ENCODE measurements around the gene INTS7.
"Not testable (repeated sequence)": the region's sequence is repeated elsewhere in the genome, so short reads cannot be mapped to it uniquely, and the experiment has no call there.

Gene INTS7

GRCh38 chr1:211929683-211930082, 105.7 kb downstream of the INTS7 start:
- no peak for DNase-seq

- DNase-seq = no peak
Measured at GRCh38 chr1:211928993-211929637, 106.2 kb downstream of the INTS7 start.

GRCh38 chr1:211928290-211928801, 107.0 kb downstream of the INTS7 start:
- no peak for DNase-seq

- no peak for DNase-seq
Measured at GRCh38 chr1:211925016-211925415, 110.3 kb downstream of the INTS7 start.

- DNase-seq = no peak
Measured at GRCh38 chr1:211924256-211924655, 111.1 kb downstream of the INTS7 start.

GRCh38 chr1:211923095-211923494, 112.3 kb downstream of the INTS7 start:
- DNase-seq = no peak

GRCh38 chr1:211921579-211922095, 113.7 kb downstream of the INTS7 start:
- DNase-seq = no peak

GRCh38 chr1:211920602-211921226, 114.6 kb downstream of the INTS7 start:
- no peak for DNase-seq

- no peak for DNase-seq
Measured at GRCh38 chr1:211920141-211920572, 115.2 kb downstream of the INTS7 start.

GRCh38 chr1:211918843-211919414, 116.4 kb downstream of the INTS7 start:
- no peak for DNase-seq

GRCh38 chr1:211916458-211916857, 118.9 kb downstream of the INTS7 start:
- not testable (repeated sequence) for DNase-seq

- DNase-seq = no peak
Measured at GRCh38 chr1:211915924-211916323, 119.4 kb downstream of the INTS7 start.

- no peak for DNase-seq
Measured at GRCh38 chr1:211912844-211913432, 122.4 kb downstream of the INTS7 start.

- DNase-seq = no peak
Measured at GRCh38 chr1:211912038-211912437, 123.3 kb downstream of the INTS7 start.

GRCh38 chr1:211910913-211911485, 124.4 kb downstream of the INTS7 start:
- DNase-seq = no peak

GRCh38 chr1:211910113-211910884, 125.1 kb downstream of the INTS7 start:
- DNase-seq = no peak

- DNase-seq = no peak
Measured at GRCh38 chr1:211909395-211909794, 126.0 kb downstream of the INTS7 start.

- DNase-seq = no peak
Measured at GRCh38 chr1:211908951-211909350, 126.4 kb downstream of the INTS7 start.

- DNase-seq = no peak
Measured at GRCh38 chr1:211908453-211908852, 126.9 kb downstream of the INTS7 start.

GRCh38 chr1:211903490-211904245, 131.7 kb downstream of the INTS7 start:
- DNase-seq = no peak

- no peak for DNase-seq
Measured at GRCh38 chr1:211902624-211903291, 132.6 kb downstream of the INTS7 start.

All from activated CD4-positive, alpha-beta T cell treated with anti-CD3 and anti-CD28 coated beads for 1 hour (primary cell).